ENCODE data around the gene SOHLH1.
"Not testable (repeated sequence)": the region's sequence is repeated elsewhere in the genome, so short reads cannot be mapped to it uniquely, and the experiment has no call there.

Gene SOHLH1

DNA sequence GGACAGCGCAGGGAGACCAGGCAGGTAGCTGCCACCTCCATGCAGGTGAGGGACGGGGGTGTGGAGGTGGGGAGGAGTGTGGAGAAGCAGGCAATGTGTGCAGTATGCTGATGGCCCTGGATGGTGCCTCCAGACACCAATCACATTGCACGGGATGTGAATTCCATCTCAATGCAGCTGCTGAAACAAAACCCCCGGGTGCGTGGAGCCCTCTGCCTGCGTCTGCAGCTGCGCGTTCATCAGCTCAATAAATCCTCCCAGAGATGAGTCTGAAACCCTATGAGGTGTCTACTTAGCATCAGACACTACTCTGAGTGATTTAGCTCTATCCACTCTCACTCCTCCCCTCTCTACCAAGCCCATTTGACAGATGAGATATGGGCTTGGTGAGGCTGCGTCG is 10.3 kb downstream of the SOHLH1 start:
- H3K27me3 Mint-ChIP-seq (ENCODE audit: low read depth): no peaks in the 10 kb centered on the region
- no peaks in the 10 kb centered on the region for H3K36me3 Mint-ChIP-seq (ENCODE audit: low read depth)
- H3K4me3 Mint-ChIP-seq: no peak overlapping the region
- no peaks in the 10 kb centered on the region for H3K9me3 Mint-ChIP-seq
- no peaks in the 10 kb centered on the region for H3K4me1 Mint-ChIP-seq (ENCODE audit: low read depth)
- no peak overlapping the region for H3K27ac Mint-ChIP-seq

- Mint-ChIP-seq H3K4me1 (ENCODE audit: low read depth) (no peaks in the 10 kb centered on the region), H3K27ac (no peak overlapping the region), H3K36me3 (ENCODE audit: low read depth) (no peaks in the 10 kb centered on the region), H3K9me3 (no peaks in the 10 kb centered on the region), H3K27me3 (ENCODE audit: low read depth) (no peaks in the 10 kb centered on the region), H3K4me3 (no peak overlapping the region)
Measured at GRCh38 chr9:135687216-135687615, 12.1 kb downstream of the SOHLH1 start.

GRCh38 chr9:135684691-135685090 is 14.6 kb downstream of the SOHLH1 start:
- H3K27me3 Mint-ChIP-seq (ENCODE audit: low read depth): no peaks in the 10 kb centered on the region
- H3K9me3 Mint-ChIP-seq: no peaks in the 10 kb centered on the region
- H3K4me1 Mint-ChIP-seq (ENCODE audit: low read depth): no peaks in the 10 kb centered on the region
- H3K27ac Mint-ChIP-seq: no peak overlapping the region
- no peaks in the 10 kb centered on the region for H3K36me3 Mint-ChIP-seq (ENCODE audit: low read depth)
- no peak overlapping the region for H3K4me3 Mint-ChIP-seq

DNA sequence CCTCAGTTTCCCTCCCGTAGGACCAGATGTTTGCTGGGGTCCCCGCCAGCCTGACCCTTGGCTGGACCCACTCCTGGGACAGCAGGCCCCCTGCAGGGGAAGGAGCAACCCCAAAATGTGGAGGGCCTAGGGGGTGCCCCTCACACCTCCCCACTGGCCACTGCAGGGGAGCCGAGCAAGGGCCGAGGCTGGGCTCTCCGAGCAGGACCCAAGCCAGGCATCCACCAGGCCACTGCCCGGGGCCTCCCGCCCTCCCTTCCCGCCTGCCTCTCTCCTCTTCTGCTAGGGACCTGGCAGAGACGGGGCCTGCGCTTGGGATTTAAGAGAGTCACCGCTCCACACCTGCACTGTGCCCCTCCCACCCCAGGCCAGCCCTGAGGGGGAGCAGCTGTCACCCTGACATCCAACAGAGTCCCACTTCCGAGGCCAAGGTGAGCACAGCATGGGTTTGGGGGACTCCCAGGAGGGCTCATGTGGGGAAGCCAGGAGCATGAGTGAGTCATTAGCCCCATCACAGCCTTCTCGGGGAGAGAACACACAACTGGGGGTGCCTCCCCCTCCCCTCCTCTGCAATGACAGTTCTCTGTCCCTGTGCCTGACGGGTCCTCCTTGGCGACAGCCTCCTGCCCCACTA is 15.8 kb downstream of the SOHLH1 start:
- H3K4me1 Mint-ChIP-seq (ENCODE audit: low read depth): no peaks in the 10 kb centered on the region
- H3K9me3 Mint-ChIP-seq: no peaks in the 10 kb centered on the region
- no peak overlapping the region for H3K4me3 Mint-ChIP-seq
- no peaks in the 10 kb centered on the region for H3K36me3 Mint-ChIP-seq (ENCODE audit: low read depth)
- H3K27ac Mint-ChIP-seq: no peak overlapping the region
- no peaks in the 10 kb centered on the region for H3K27me3 Mint-ChIP-seq (ENCODE audit: low read depth)

GRCh38 chr9:135681161-135681560 is 18.1 kb downstream of the SOHLH1 start:
- H3K9me3 Mint-ChIP-seq: no peaks in the 10 kb centered on the region
- no peaks in the 10 kb centered on the region for H3K27me3 Mint-ChIP-seq (ENCODE audit: low read depth)
- H3K4me1 Mint-ChIP-seq (ENCODE audit: low read depth): no peaks in the 10 kb centered on the region
- H3K4me3 Mint-ChIP-seq: no peak overlapping the region
- no peaks in the 10 kb centered on the region for H3K36me3 Mint-ChIP-seq (ENCODE audit: low read depth)
- no peak overlapping the region for H3K27ac Mint-ChIP-seq

GRCh38 chr9:135680056-135680455 is 19.2 kb downstream of the SOHLH1 start:
- H3K4me3 Mint-ChIP-seq: no peak overlapping the region
- H3K36me3 Mint-ChIP-seq (ENCODE audit: low read depth): no peaks in the 10 kb centered on the region
- no peaks in the 10 kb centered on the region for H3K4me1 Mint-ChIP-seq (ENCODE audit: low read depth)
- H3K27ac Mint-ChIP-seq: no peak overlapping the region
- H3K27me3 Mint-ChIP-seq (ENCODE audit: low read depth): no peaks in the 10 kb centered on the region
- H3K9me3 Mint-ChIP-seq: no peaks in the 10 kb centered on the region

GRCh38 chr9:135678236-135679017 is 20.9 kb downstream of the SOHLH1 start:
- no peaks in the 10 kb centered on the region for H3K4me1 Mint-ChIP-seq (ENCODE audit: low read depth)
- no peaks in the 10 kb centered on the region for H3K36me3 Mint-ChIP-seq (ENCODE audit: low read depth)
- no peaks in the 10 kb centered on the region for H3K27me3 Mint-ChIP-seq (ENCODE audit: low read depth)
- H3K4me3 Mint-ChIP-seq: no peak overlapping the region
- no peak overlapping the region for H3K27ac Mint-ChIP-seq
- H3K9me3 Mint-ChIP-seq: no peaks in the 10 kb centered on the region

DNA sequence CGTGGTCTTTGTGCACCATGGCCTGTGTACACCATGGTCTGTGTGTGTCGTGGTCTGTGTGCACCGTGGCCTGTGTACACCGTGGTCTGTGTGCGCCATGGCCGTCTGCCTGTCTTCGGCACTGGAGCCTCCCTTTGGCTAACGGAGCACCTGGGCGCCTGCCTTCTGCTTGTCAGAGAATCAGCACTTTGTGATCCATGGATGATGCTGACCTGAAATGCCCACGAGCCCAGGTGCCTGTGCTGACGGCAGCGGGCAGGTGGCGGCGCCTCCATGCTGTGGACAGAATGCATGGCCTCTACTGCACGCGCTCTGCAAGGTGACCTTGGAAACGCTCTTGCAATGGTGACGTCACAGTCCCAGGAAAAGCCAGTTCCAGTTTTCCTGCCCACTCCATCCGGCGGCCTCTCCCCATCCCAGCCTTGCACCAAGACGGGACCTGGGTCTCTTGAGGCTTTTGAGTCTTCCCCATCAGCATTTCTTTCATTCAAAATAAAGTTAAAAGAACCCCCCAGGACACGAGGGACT is 21.6 kb downstream of the SOHLH1 start:
- Mint-ChIP-seq H3K36me3 (ENCODE audit: low read depth) (no peaks in the 10 kb centered on the region), H3K9me3 (no peaks in the 10 kb centered on the region), H3K4me1 (ENCODE audit: low read depth) (no peaks in the 10 kb centered on the region), H3K27me3 (ENCODE audit: low read depth) (no peaks in the 10 kb centered on the region), H3K27ac (no peak overlapping the region), H3K4me3 (no peak overlapping the region)

- Mint-ChIP-seq H3K4me1 (ENCODE audit: low read depth) (no peaks in the 10 kb centered on the region), H3K36me3 (ENCODE audit: low read depth) (no peaks in the 10 kb centered on the region), H3K27me3 (ENCODE audit: low read depth) (no peaks in the 10 kb centered on the region), H3K4me3 (no peak overlapping the region), H3K9me3 (no peaks in the 10 kb centered on the region), H3K27ac (no peak overlapping the region)
Measured at GRCh38 chr9:135676891-135677290, 22.4 kb downstream of the SOHLH1 start.

DNA sequence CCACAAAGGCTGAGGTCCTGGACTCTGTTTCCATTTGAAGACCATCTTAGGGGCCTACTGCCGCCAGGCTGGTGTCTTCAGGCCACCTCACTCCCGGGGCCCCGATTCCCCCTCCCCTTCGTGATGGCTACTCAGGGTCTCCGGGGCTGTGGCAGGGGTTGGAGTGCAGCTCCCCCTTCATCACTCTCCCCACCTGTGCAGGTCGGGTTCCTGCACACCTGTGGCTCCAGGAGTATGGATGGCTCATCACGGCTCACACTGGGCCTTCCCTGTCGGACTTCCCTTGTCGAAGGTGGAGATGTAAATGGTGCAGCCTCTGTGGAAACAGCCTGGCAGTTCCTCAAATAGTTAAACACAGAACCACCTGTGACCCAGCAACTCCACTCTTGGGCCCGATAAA is 24.3 kb downstream of the SOHLH1 start:
- Mint-ChIP-seq H3K9me3 (no peaks in the 10 kb centered on the region), H3K4me3 (no peak overlapping the region), H3K4me1 (ENCODE audit: low read depth) (no peaks in the 10 kb centered on the region), H3K27ac (no peak overlapping the region), H3K27me3 (ENCODE audit: low read depth) (no peaks in the 10 kb centered on the region), H3K36me3 (ENCODE audit: low read depth) (no peaks in the 10 kb centered on the region)

DNA sequence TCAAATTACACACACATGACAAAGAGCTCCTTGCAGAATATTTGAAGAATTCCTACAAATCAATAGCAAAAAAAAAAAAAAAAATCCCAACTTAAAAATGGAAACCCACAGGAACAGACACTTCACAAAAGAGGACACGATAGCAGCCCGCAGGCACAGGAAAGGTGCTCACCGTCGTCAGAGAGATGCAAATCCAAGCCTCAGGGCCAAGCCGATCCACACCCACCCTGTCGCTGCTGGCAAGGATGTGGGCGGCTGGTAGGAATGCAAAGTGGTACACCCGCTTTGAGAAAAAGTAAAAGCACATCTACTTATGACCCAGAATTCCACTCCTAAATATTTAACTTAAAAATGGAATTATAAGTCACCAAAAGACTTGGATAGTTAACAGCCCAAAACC is 25.3 kb downstream of the SOHLH1 start:
- no peak overlapping the region for H3K4me3 Mint-ChIP-seq
- no peaks in the 10 kb centered on the region for H3K4me1 Mint-ChIP-seq (ENCODE audit: low read depth)
- no peaks in the 10 kb centered on the region for H3K27me3 Mint-ChIP-seq (ENCODE audit: low read depth)
- no peaks in the 10 kb centered on the region for H3K36me3 Mint-ChIP-seq (ENCODE audit: low read depth)
- no peak overlapping the region for H3K27ac Mint-ChIP-seq
- H3K9me3 Mint-ChIP-seq: no peaks in the 10 kb centered on the region

DNA sequence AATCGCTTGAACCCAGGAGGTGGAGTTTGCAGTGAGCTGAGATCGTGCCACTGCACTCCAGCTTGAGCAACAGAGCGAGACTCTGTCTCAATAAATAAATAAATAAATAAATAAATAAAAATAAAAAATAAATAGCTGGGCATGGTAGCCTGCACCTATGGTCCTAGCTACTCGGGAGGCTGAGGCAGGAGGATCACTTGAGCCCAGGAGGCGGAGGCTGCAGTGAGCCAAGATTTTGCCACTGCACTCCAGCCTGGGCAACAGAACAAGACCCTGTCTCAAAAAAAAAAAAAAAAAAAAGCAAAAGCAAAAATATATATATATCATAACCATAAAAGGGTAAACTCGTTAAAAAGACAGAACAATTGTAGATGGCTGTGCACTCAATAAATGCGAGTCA is 26.5 kb downstream of the SOHLH1 start:
- not testable (repeated sequence) for H3K4me3 Mint-ChIP-seq; H3K4me1 Mint-ChIP-seq (ENCODE audit: low read depth); H3K27ac Mint-ChIP-seq; H3K36me3 Mint-ChIP-seq (ENCODE audit: low read depth); H3K9me3 Mint-ChIP-seq; H3K27me3 Mint-ChIP-seq (ENCODE audit: low read depth)

DNA sequence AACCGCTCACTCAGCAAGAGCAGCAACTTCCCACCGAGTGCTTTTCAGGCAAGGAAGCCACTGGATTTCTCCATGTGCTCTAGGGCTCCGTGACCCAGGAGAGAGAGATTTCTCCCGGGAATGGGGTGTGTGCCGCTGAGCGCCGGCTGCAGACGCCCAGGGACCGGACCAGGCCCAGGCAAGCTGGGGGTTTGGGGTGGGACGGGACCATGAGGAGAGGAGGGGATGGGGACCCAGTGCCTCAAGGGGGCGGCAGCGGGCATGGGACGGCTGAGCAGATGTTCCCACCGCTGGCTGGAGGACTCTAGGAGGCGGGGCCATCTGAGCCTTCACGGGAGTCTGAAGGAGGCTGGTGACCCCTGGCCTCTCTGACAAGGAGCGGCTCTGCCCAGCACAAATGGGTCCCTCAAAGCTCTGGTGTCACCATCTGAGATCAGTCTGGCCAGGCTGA is 27.7 kb downstream of the SOHLH1 start:
- Mint-ChIP-seq H3K9me3 (no peaks in the 10 kb centered on the region), H3K4me3 (no peak overlapping the region), H3K4me1 (ENCODE audit: low read depth) (no peaks in the 10 kb centered on the region), H3K27me3 (ENCODE audit: low read depth) (no peaks in the 10 kb centered on the region), H3K36me3 (ENCODE audit: low read depth) (no peaks in the 10 kb centered on the region), H3K27ac (no peak overlapping the region)

- Mint-ChIP-seq H3K4me3 (no peak overlapping the region), H3K36me3 (ENCODE audit: low read depth) (no peaks in the 10 kb centered on the region), H3K4me1 (ENCODE audit: low read depth) (no peaks in the 10 kb centered on the region), H3K9me3 (no peaks in the 10 kb centered on the region), H3K27ac (no peak overlapping the region), H3K27me3 (ENCODE audit: low read depth) (no peaks in the 10 kb centered on the region)
Measured at GRCh38 chr9:135670721-135671590, 28.3 kb downstream of the SOHLH1 start.
